GM21515 (cell line): ENCODE data around the gene C11orf71.

Experiments used
- ATAC-seq: cut with Tn5 transposase; IDR thresholded peaks from one replicate; pipeline ENCODE4 v1.9.1; 2021; ENCODE audit not compliant: unreplicated experiment

The C11orf71 gene

DNA sequence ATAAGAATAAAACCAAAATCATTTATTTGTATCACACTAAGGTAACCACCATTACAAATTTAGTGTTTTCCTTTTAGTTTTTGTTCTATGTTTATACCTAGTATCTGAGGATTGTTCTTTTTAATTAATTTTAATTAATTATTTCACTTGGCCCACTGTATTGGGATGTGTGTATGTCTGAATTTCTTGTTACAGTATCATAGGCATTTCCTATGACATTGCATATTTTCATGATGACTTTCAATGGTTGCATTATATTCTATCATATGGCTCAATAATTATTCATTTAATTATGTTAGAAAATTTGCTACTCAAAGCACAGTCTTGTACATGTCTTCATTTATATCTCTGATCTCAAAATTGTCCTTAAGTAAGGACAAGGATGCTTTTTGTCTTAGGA, 41.0 kb downstream of the C11orf71 start:
- no peak for ATAC-seq

DNA sequence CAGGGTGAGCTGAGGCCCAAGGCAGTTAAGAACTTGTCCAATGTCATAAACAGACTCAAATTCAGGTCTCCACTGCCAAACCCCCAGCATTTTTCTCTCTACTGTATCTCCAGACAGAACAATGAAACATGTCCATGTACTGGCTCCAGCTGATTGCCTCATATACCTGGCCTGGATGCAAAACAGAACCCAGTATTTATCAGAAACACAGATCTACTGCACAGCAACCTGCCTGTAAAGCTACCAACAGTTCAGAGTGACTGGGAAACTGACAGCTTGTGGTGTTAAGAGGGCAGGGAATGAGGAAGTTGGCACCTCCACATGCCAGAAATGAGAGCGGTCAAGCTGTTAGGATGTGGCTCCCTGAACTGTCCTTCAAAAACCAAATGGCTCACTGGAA, 41.6 kb downstream of the C11orf71 start:
- ATAC-seq: no peak

DNA sequence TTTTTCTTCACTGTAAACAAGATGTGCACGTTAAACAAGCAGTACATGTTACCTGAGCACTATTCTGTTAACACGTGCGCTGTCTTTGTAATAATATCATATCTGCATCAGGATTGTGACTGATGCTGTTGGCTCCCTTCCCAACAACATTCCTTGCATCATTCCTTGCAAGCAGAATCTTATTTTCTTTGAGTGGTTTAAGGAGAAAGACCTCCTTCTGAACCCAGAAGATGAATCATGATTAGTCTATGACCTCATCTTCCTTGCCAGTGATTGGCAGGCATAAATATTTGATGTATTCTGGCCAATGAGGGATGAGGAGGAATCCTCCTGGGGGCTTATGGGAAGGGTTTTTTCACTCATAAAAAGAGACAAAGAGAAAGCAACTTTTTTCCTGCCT, 46.2 kb downstream of the C11orf71 start:
- ATAC-seq: no peak

- no peak for ATAC-seq
Observed at GRCh38 chr11:114353443-114353842, 46.9 kb downstream of the C11orf71 start.

DNA sequence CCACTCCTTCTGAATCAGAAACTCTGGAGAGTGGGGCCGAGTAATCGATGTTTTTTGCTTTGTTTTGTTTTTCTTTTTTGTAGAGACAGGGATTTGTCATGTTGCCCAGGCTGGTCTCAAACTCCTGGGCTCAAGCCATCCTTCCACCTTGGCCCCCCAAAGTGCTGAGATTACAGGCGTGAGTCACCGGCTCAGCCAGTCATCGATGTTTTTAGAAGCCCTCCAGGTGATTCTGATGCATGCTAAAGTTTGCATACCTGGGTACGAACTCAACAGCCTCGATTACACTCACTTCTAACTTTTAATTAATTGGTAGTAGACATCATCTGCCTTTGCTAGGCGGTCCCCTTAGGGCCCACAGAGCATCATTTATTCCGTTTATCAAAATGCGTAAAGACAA, 50.3 kb downstream of the C11orf71 start:
- ATAC-seq: no peak
